A549 treated with AZD9567 at 1 μM for 4 hours (cell line): ENCODE measurements around the gene ADAMTS2. TPM values are rescaled to one million over a fixed set of nuclear protein-coding genes. Genes with fewer than 3 reads are reported as not detected.

ENCODE experiments used
- total RNA-seq: library from RNA; stranded (reverse); fragments of 200-300 nt; extraction: Qiagen RNA extraction; gene quantifications from 5 replicates; pipeline ENCODE4 v1.2.3, GENCODE V29; 2022; ENCODE audit not compliant: insufficient read depth

The ADAMTS2 gene
- 0.07 to 0.09 TPM (median 0.08 TPM) in 3 of 5 replicates, not detected in the others for total RNA-seq

GRCh38 chr5:179345433-179346321 lies at the start of gene ADAMTS2:
ADAMTS2 (minus strand) TSS chr5:179345461; CDS start chr5:179345328, 133 bp downstream.

Other genes starting within 250 kb of the ADAMTS2 start
- gene RUFY1, start 205.1 kb upstream of the ADAMTS2 start, total RNA-seq, result 26.7 to 31.4 TPM (median 29.1 TPM) in 5 replicates